ENCODE data around the gene NKG7.

DNA sequence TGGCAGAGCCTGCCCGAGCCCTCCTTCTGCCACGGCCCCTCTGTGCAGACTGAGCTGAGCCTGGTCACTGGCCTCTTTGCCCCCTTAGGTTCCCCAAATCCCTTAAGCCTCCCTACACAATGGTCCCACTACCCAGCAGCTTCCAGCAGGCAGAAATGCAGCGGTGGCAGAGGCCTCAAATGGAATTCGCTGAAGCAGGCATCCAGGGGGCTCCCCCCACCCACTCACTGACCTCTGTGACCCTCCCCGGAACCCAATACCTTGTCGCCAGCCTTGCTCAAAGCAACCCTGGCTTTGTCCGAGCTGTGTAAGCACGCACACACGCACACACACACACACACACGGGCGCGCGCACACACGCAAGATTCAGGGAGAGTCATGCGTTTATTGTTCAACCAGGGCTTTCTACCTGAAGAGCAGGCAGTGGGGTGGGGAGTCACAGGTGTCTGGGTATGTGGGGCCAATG lies 15.5 kb upstream of the NKG7 start, which contains the start of gene LIM2:
- TF ChIP-seq, protein P1, sequence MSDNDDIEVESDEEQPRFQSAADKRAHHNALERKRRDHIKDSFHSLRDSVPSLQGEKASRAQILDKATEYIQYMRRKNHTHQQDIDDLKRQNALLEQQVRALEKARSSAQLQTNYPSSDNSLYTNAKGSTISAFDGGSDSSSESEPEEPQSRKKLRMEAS (IDR thresholded peaks at IDR 0.05): no peak
- TF ChIP-seq CEBPB (IDR thresholded peaks at IDR 0.05) (no peak), CREB1 (IDR thresholded peaks at IDR 0.05; ENCODE audit: low read depth) (no peak), RAD21 (IDR thresholded peaks at IDR 0.05; ENCODE audit: low read depth) (no peak), TCF12 (IDR thresholded peaks at IDR 0.05; ENCODE audit: low read depth) (no peak), FOXM1 (IDR thresholded peaks at IDR 0.05; ENCODE audit: borderline replicate concordance, low read depth) (no peak), EGR1 (IDR thresholded peaks at IDR 0.05) (no peak), EP300 (IDR thresholded peaks at IDR 0.05; ENCODE audit: borderline replicate concordance) (no peak), TAF1 (IDR thresholded peaks at IDR 0.05; ENCODE audit: low read depth) (no peak), TEAD4 (IDR thresholded peaks at IDR 0.05) (no peak), YY1 (IDR thresholded peaks at IDR 0.05; ENCODE audit: low read depth) (no peak)
- TF ChIP-seq, protein P2, sequence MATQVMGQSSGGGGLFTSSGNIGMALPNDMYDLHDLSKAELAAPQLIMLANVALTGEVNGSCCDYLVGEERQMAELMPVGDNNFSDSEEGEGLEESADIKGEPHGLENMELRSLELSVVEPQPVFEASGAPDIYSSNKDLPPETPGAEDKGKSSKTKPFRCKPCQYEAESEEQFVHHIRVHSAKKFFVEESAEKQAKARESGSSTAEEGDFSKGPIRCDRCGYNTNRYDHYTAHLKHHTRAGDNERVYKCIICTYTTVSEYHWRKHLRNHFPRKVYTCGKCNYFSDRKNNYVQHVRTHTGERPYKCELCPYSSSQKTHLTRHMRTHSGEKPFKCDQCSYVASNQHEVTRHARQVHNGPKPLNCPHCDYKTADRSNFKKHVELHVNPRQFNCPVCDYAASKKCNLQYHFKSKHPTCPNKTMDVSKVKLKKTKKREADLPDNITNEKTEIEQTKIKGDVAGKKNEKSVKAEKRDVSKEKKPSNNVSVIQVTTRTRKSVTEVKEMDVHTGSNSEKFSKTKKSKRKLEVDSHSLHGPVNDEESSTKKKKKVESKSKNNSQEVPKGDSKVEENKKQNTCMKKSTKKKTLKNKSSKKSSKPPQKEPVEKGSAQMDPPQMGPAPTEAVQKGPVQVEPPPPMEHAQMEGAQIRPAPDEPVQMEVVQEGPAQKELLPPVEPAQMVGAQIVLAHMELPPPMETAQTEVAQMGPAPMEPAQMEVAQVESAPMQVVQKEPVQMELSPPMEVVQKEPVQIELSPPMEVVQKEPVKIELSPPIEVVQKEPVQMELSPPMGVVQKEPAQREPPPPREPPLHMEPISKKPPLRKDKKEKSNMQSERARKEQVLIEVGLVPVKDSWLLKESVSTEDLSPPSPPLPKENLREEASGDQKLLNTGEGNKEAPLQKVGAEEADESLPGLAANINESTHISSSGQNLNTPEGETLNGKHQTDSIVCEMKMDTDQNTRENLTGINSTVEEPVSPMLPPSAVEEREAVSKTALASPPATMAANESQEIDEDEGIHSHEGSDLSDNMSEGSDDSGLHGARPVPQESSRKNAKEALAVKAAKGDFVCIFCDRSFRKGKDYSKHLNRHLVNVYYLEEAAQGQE (IDR thresholded peaks at IDR 0.05; ENCODE audit: low read depth): no peak
- TF ChIP-seq, protein P3, sequence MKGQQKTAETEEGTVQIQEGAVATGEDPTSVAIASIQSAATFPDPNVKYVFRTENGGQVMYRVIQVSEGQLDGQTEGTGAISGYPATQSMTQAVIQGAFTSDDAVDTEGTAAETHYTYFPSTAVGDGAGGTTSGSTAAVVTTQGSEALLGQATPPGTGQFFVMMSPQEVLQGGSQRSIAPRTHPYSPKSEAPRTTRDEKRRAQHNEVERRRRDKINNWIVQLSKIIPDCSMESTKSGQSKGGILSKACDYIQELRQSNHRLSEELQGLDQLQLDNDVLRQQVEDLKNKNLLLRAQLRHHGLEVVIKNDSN (IDR thresholded peaks at IDR 0.05): no peak
